ENCODE data around the gene NEDD4L. TPM values are rescaled to one million over a fixed set of nuclear protein-coding genes. Genes with fewer than 3 reads are reported as not detected.

The NEDD4L gene
- total and polyA plus RNA-seq, 8 donors: 88.0 to 159 (median 95.2) TPM

GRCh38 chr18:58191626-58192025 lies 147.6 kb downstream of the NEDD4L start:
- no peak for DNase-seq
- intact Hi-C loops (cut with DNase I): no loop called here
- no peaks in the 10 kb centered on the region for H3K36me3 ChIP-seq
- peaks cover 0 to 13% of the 10 kb centered on the region in 2 donors for H3K27me3 ChIP-seq
- peaks cover 0 to 16% of the 10 kb centered on the region in 2 donors for H3K4me1 ChIP-seq
- no peak overlapping the region for H3K27ac ChIP-seq
- TF ChIP-seq, protein P1, sequence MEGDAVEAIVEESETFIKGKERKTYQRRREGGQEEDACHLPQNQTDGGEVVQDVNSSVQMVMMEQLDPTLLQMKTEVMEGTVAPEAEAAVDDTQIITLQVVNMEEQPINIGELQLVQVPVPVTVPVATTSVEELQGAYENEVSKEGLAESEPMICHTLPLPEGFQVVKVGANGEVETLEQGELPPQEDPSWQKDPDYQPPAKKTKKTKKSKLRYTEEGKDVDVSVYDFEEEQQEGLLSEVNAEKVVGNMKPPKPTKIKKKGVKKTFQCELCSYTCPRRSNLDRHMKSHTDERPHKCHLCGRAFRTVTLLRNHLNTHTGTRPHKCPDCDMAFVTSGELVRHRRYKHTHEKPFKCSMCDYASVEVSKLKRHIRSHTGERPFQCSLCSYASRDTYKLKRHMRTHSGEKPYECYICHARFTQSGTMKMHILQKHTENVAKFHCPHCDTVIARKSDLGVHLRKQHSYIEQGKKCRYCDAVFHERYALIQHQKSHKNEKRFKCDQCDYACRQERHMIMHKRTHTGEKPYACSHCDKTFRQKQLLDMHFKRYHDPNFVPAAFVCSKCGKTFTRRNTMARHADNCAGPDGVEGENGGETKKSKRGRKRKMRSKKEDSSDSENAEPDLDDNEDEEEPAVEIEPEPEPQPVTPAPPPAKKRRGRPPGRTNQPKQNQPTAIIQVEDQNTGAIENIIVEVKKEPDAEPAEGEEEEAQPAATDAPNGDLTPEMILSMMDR (IDR thresholded peaks at IDR 0.05): no peak
- no peaks in the 10 kb centered on the region for H3K9me3 ChIP-seq
- ATAC-seq: no peak
- H3K4me3 ChIP-seq: no peak overlapping the region

GRCh38 chr18:58192519-58192918 lies 148.5 kb downstream of the NEDD4L start:
- Histone ChIP-seq H3K27ac (no peak overlapping the region), H3K27me3 (peaks cover 0 to 13% of the 10 kb centered on the region in 2 donors), H3K9me3 (no peaks in the 10 kb centered on the region), H3K4me1 (peaks cover 0 to 13% of the 10 kb centered on the region in 2 donors), H3K4me3 (no peak overlapping the region), H3K36me3 (no peaks in the 10 kb centered on the region)
- TF ChIP-seq, protein P1 (IDR thresholded peaks at IDR 0.05): no peak
- intact Hi-C loops (cut with DNase I): no loop called here
- DNase-seq (no peak), ATAC-seq (no peak)

DNA sequence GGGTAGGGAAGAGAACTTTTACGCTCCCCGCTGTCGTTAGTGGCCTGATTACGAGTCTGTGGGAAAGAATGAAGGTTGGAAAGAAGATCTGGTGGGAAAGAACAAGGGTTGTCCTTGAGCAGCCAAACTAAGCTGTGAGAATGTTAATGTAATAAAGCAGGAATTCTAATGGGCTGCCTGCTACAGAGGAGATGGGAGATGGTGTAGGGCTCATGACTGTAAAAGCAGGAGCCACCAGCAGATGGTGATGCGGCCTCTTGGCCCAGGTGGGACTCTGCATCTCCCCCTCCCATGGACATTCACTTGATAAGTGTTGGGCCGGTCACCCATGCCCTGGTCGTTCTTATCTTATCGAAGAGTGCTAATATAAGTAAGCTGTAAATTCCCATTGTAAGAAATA lies 150.0 kb downstream of the NEDD4L start:
- intact Hi-C loops (cut with DNase I): no loop called here
- H3K27ac ChIP-seq: no peak overlapping the region
- H3K9me3 ChIP-seq: no peaks in the 10 kb centered on the region
- H3K4me3 ChIP-seq: no peak overlapping the region
- peak in 1 of 4 donors; percentile 61 for DNase-seq
- peaks cover 0 to 13% of the 10 kb centered on the region in 2 donors for H3K27me3 ChIP-seq
- H3K36me3 ChIP-seq: no peaks in the 10 kb centered on the region
- peaks cover 0 to 13% of the 10 kb centered on the region in 2 donors for H3K4me1 ChIP-seq
- TF ChIP-seq, protein P1 (IDR thresholded peaks at IDR 0.05): no peak
- no peak for ATAC-seq

DNA sequence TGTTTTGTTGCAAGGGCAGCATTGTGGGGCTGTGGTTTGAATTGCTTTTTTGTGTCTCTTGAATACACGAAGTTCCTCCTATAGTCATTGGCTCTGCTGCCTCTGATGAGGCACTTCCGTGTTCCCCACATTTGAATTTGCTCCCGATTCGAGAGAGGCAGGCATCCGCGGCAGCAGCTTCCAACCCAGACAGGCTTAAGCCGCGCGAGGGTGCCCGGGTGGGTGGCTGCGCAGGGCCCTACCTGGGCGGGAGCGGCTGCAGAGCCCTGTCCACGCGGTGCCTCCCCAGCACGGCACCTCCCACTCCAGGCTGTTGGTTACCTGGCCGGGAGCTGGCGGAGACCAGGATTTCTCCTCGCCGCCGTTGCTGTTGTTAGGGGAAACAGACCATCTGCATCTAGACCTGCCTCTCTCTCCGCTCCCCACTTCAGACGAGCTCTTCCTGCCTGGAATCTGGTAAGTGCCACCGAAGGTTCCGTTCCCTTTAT lies 151.3 kb downstream of the NEDD4L start:
- H3K36me3 ChIP-seq: no peaks in the 10 kb centered on the region
- peaks cover 0 to 13% of the 10 kb centered on the region in 2 donors for H3K27me3 ChIP-seq
- peak in 2 of 4 donors; percentile 43 to 80 for DNase-seq
- TF ChIP-seq, protein P1 (IDR thresholded peaks at IDR 0.05): no peak
- ATAC-seq: peak; percentile 90
- peak overlapping the region in 1 of 2 donors; percentile 57 for H3K27ac ChIP-seq
- no peaks in the 10 kb centered on the region for H3K9me3 ChIP-seq
- H3K4me1 ChIP-seq: peaks cover 0 to 13% of the 10 kb centered on the region in 2 donors
- peak overlapping the region; percentile 26 to 36 for H3K4me3 ChIP-seq
- intact Hi-C loops (cut with DNase I): no loop called here

GRCh38 chr18:58196164-58196563 lies 152.1 kb downstream of the NEDD4L start:
- Histone ChIP-seq H3K9me3 (no peaks in the 10 kb centered on the region), H3K4me3 (peak overlapping the region in 1 of 2 donors; percentile 36), H3K27me3 (peaks cover 0 to 13% of the 10 kb centered on the region in 2 donors), H3K27ac (peak overlapping the region in 1 of 2 donors; percentile 57), H3K36me3 (no peaks in the 10 kb centered on the region), H3K4me1 (peaks cover 0 to 13% of the 10 kb centered on the region in 2 donors)
- intact Hi-C loops (cut with DNase I): no loop called here
- TF ChIP-seq, protein P1 (IDR thresholded peaks at IDR 0.05): no peak
- ATAC-seq (no peak), DNase-seq (no peak)

All from left lung (tissue), 10 donors.